ENCODE data around the gene TTYH2. TPM values are rescaled to one million over a fixed set of nuclear protein-coding genes. Genes with fewer than 3 reads are reported as not detected.

TTYH2 gene
- total RNA-seq, 1 donor from 2014 or later = 7.4 TPM

- no peaks in the 10 kb centered on the region for H3K9me3 ChIP-seq
- no peaks in the 10 kb centered on the region for H3K27me3 ChIP-seq
- TF ChIP-seq CTCF (IDR thresholded peaks at IDR 0.05) = no peak
- DNase-seq (no peak), ATAC-seq (no peak)
- peaks cover 63% of the 10 kb centered on the region for H3K36me3 ChIP-seq
- no peak overlapping the region for H3K4me3 ChIP-seq
- intact Hi-C loops (cut with DNase I) = no loop called here
- H3K27ac ChIP-seq = no peak overlapping the region
- peaks cover 42% of the 10 kb centered on the region for H3K4me1 ChIP-seq
These were observed 7.0 kb upstream of the TTYH2 start for GRCh38 chr17:74206332-74206818.

- TF ChIP-seq CTCF (IDR thresholded peaks at IDR 0.05) = peak; percentile 96
- intact Hi-C loops (cut with DNase I) = loop anchor here (5.0 kb wide), 1 partner anchor 87 kb away; no protein-coding TSS in a partner anchor
- peak; percentile 64 for ATAC-seq
- H3K27me3 ChIP-seq = no peaks in the 10 kb centered on the region
- H3K27ac ChIP-seq = no peak overlapping the region
- peaks cover 52% of the 10 kb centered on the region for H3K36me3 ChIP-seq
- H3K4me1 ChIP-seq = peaks cover 51% of the 10 kb centered on the region
- DNase-seq = peak; percentile 84
- no peak overlapping the region for H3K4me3 ChIP-seq
- no peaks in the 10 kb centered on the region for H3K9me3 ChIP-seq
These were observed 2.9 kb upstream of the TTYH2 start for GRCh38 chr17:74210191-74211140.

- Histone ChIP-seq H3K4me1 (peaks cover 44% of the 10 kb centered on the region), H3K27ac (no peak overlapping the region), H3K4me3 (peak overlapping the region; percentile 71), H3K9me3 (no peaks in the 10 kb centered on the region), H3K36me3 (peaks cover 43% of the 10 kb centered on the region), H3K27me3 (no peaks in the 10 kb centered on the region)
- no peak for TF ChIP-seq CTCF (IDR thresholded peaks at IDR 0.05)
- intact Hi-C loops (cut with DNase I) = loop anchor here (5.0 kb wide), 1 partner anchor 86 kb away; no protein-coding TSS in a partner anchor
- no peak for ATAC-seq
- DNase-seq = no peak
These were observed 2.0 kb upstream of the TTYH2 start for GRCh38 chr17:74211141-74211911.

GRCh38 chr17:74211912-74212208 lies 1.5 kb upstream of the TTYH2 start:
- Histone ChIP-seq H3K4me1 (peaks cover 41% of the 10 kb centered on the region), H3K36me3 (peaks cover 41% of the 10 kb centered on the region), H3K4me3 (peak overlapping the region; percentile 71), H3K27me3 (no peaks in the 10 kb centered on the region), H3K27ac (no peak overlapping the region), H3K9me3 (no peaks in the 10 kb centered on the region)
- no peak for TF ChIP-seq CTCF (IDR thresholded peaks at IDR 0.05)
- ATAC-seq = no peak
- intact Hi-C loops (cut with DNase I) = loop anchor here (5.0 kb wide), 1 partner anchor 85 kb away; no protein-coding TSS in a partner anchor
- no peak for DNase-seq

GRCh38 chr17:74212209-74212912 lies 1.0 kb upstream of the TTYH2 start:
- Histone ChIP-seq H3K4me3 (peak overlapping the region; percentile 71), H3K36me3 (peaks cover 36% of the 10 kb centered on the region), H3K4me1 (peaks cover 36% of the 10 kb centered on the region), H3K27ac (peak overlapping the region; percentile 80), H3K27me3 (no peaks in the 10 kb centered on the region), H3K9me3 (no peaks in the 10 kb centered on the region)
- ATAC-seq (peak; percentile 0), DNase-seq (no peak)
- intact Hi-C loops (cut with DNase I) = loop anchor here (5.0 kb wide), 1 partner anchor 85 kb away; no protein-coding TSS in a partner anchor
- TF ChIP-seq CTCF (IDR thresholded peaks at IDR 0.05) = no peak

Data from upper lobe of right lung (tissue), 1 donor.